Nephron progenitor cell (in vitro differentiated cells): ENCODE results near the gene MEIS2.

ENCODE experiments used
- DNase-seq: peaks from one replicate; pipeline ENCODE4 v3.0.0; 2021
- H3K27ac Mint-ChIP-seq: 2 replicates; pipeline ENCODE4 v1.8.0; 2021; ENCODE audit warnings: mild to moderate bottlenecking, moderate library complexity, mixed read lengths
- H3K27me3 Mint-ChIP-seq: 2 replicates; pipeline ENCODE4 v1.8.0; 2021; ENCODE audit warnings: mild to moderate bottlenecking, low read depth, mixed read lengths; ENCODE audit not compliant: poor library complexity
- H3K36me3 Mint-ChIP-seq: 2 replicates; pipeline ENCODE4 v1.8.0; 2021; ENCODE audit warnings: low read depth, mixed read lengths
- H3K4me1 Mint-ChIP-seq: 2 replicates; pipeline ENCODE4 v1.8.0; 2021; ENCODE audit warnings: mixed read lengths
- H3K4me3 Mint-ChIP-seq: 2 replicates; pipeline ENCODE4 v1.8.0; 2021; ENCODE audit warnings: mild to moderate bottlenecking, moderate library complexity, mixed read lengths
- H3K9me3 Mint-ChIP-seq: 2 replicates; pipeline ENCODE4 v1.8.0; 2021; ENCODE audit warnings: mild to moderate bottlenecking, moderate library complexity, mixed read lengths
- TF ChIP-seq, protein P1 (sequence below): fragments of 200-600 bp; sonication (generic); IDR thresholded peaks from 2 replicates; pipeline ENCODE4 v1.5.0; 2021; ENCODE audit warnings: antibody characterized with exemption

The MEIS2 gene

GRCh38 chr15:37034392-37034791 is 66.0 kb downstream of the MEIS2 start:
- TF ChIP-seq, protein P1, sequence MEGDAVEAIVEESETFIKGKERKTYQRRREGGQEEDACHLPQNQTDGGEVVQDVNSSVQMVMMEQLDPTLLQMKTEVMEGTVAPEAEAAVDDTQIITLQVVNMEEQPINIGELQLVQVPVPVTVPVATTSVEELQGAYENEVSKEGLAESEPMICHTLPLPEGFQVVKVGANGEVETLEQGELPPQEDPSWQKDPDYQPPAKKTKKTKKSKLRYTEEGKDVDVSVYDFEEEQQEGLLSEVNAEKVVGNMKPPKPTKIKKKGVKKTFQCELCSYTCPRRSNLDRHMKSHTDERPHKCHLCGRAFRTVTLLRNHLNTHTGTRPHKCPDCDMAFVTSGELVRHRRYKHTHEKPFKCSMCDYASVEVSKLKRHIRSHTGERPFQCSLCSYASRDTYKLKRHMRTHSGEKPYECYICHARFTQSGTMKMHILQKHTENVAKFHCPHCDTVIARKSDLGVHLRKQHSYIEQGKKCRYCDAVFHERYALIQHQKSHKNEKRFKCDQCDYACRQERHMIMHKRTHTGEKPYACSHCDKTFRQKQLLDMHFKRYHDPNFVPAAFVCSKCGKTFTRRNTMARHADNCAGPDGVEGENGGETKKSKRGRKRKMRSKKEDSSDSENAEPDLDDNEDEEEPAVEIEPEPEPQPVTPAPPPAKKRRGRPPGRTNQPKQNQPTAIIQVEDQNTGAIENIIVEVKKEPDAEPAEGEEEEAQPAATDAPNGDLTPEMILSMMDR = no peak
- H3K27me3 Mint-ChIP-seq = no peaks in the 10 kb centered on the region
- no peak for DNase-seq
- H3K36me3 Mint-ChIP-seq = peaks cover 75% of the 10 kb centered on the region
- peaks cover 83% of the 10 kb centered on the region for H3K4me1 Mint-ChIP-seq
- H3K9me3 Mint-ChIP-seq = no peaks in the 10 kb centered on the region
- peak overlapping the region; percentile 10 for H3K4me3 Mint-ChIP-seq
- H3K27ac Mint-ChIP-seq = peak overlapping the region; percentile 75

DNA sequence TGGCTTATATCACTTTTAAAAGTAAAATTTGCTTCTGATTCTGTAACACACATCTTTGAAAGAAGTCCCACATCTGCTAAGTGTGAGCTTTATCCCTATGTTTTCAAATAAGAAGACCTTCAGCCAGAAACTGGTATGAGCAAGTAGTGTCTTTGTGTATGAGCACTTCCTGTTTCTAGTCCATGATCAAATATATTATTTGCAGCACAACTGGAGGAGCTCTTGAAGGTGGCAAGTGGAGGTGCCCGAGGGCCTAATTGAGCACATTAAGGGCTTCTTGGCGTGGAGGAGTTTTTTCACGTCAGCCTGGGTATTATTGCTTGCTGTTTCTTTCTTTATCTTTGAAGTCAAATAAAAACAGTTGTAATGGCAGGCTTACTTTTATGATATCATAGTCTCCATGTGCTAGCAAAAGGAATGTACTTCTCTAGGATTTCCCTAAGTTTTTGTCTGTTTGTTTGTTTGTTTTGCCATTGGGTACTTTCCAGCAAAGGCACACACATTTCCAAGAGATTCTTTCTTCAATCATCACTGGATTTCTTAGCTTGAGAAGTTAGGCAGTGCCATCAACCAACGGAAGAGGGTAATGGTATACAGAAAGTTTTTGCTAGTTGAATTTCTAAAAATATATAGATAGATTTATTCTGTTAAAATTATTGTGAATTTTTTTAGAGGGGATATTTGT is 68.1 kb downstream of the MEIS2 start:
- Mint-ChIP-seq H3K4me1 (peaks cover 74% of the 10 kb centered on the region), H3K27me3 (no peaks in the 10 kb centered on the region), H3K36me3 (peaks cover 93% of the 10 kb centered on the region), H3K9me3 (no peaks in the 10 kb centered on the region), H3K4me3 (no peak overlapping the region), H3K27ac (peak overlapping the region; percentile 32)
- no peak for DNase-seq
- TF ChIP-seq, protein P1 = no peak

DNA sequence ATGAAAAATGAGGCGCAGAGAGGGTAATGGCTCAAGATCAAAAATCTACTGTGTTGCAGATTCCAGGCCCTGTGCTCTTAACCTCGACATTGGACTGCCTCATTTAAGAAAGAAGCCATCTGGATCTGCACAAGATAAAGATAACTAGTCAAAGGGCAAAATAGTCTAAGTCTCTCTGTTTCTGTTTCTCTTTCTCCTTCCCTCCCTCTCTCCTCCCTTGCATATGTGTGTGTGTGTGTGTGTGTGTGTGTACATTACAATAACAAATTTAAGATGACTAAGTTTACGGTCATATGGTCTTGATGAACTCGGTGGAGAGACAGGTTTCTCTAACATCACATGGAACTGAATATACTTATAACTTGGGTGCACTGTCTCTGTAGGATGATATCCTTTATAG is 69.2 kb downstream of the MEIS2 start:
- no peak overlapping the region for H3K4me3 Mint-ChIP-seq
- H3K9me3 Mint-ChIP-seq = no peaks in the 10 kb centered on the region
- no peaks in the 10 kb centered on the region for H3K27me3 Mint-ChIP-seq
- TF ChIP-seq, protein P1 = no peak
- peaks cover 91% of the 10 kb centered on the region for H3K36me3 Mint-ChIP-seq
- peaks cover 63% of the 10 kb centered on the region for H3K4me1 Mint-ChIP-seq
- peak overlapping the region; percentile 48 for H3K27ac Mint-ChIP-seq
- DNase-seq = no peak

DNA sequence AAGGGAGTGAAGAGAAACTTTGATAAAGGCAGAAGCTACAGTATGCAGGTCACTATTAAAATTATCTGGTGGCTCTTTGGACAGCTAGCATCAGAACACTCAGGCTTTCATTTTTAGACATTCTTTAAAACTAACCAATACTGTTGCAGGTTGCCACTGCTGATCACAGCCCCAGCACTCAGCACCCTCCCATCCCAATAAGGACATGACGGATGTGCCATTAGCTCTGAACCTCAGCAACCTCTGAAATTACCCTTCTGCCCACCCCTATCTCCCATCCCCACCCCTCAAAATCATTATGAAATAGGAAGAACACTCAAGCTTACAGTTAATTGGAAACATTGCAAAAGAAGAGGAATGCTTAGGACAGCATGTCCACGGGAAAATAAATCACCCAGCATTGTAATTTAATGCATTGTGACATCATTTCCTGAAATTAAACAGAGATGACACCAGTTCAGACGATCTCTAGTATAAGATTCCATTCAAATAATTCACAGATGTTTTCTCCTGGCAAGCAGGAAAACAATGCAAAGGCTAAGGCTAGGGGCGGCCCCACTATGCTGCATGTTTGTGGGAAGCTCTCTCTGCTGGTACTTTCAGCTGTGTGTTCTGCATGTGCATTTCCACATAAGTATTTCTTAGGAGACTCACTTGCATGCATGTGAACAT is 71.6 kb downstream of the MEIS2 start:
- H3K4me3 Mint-ChIP-seq = no peak overlapping the region
- TF ChIP-seq, protein P1 = no peak
- H3K36me3 Mint-ChIP-seq = peaks cover 95% of the 10 kb centered on the region
- peaks cover under 1% of the 10 kb centered on the region for H3K27me3 Mint-ChIP-seq
- H3K4me1 Mint-ChIP-seq = peaks cover 45% of the 10 kb centered on the region
- no peaks in the 10 kb centered on the region for H3K9me3 Mint-ChIP-seq
- no peak for DNase-seq
- H3K27ac Mint-ChIP-seq = peak overlapping the region; percentile 78

DNA sequence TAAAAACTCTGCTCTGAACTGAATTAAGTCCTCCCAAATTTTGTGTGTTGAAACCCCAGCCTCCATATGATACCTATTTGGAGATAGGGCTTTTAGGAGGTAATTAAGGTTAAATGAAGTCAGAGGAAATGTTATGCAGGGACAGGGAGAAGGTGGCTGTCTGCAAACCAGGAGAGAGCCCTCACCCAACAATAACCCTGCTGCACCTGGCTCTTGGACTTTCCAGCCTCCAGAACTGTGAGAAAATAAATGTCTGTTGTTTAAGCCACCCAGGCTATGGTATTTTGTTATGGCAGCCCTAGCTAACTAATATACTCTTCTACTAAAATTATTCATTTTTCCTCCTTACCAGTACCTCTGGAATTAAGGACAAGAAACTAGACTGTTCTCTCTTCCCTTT is 79.5 kb downstream of the MEIS2 start:
- Mint-ChIP-seq H3K27ac (peak overlapping the region; percentile 96), H3K4me3 (peak overlapping the region; percentile 35), H3K4me1 (peaks cover 65% of the 10 kb centered on the region), H3K36me3 (peaks cover 93% of the 10 kb centered on the region), H3K9me3 (peaks cover 3% of the 10 kb centered on the region), H3K27me3 (peaks cover 3% of the 10 kb centered on the region)
- TF ChIP-seq, protein P1 = no peak
- DNase-seq = no peak
